Measurements from ENCODE around the gene NUCB2. TPM values are rescaled to one million over a fixed set of nuclear protein-coding genes. Genes with fewer than 3 reads are reported as not detected.

Gene NUCB2
- total and polyA plus RNA-seq, 2 of the 8 experiments (the other 6 are each of a cell fraction or from before 2014, with no cell fraction given), result 9.0 to 34.2 TPM

DNA sequence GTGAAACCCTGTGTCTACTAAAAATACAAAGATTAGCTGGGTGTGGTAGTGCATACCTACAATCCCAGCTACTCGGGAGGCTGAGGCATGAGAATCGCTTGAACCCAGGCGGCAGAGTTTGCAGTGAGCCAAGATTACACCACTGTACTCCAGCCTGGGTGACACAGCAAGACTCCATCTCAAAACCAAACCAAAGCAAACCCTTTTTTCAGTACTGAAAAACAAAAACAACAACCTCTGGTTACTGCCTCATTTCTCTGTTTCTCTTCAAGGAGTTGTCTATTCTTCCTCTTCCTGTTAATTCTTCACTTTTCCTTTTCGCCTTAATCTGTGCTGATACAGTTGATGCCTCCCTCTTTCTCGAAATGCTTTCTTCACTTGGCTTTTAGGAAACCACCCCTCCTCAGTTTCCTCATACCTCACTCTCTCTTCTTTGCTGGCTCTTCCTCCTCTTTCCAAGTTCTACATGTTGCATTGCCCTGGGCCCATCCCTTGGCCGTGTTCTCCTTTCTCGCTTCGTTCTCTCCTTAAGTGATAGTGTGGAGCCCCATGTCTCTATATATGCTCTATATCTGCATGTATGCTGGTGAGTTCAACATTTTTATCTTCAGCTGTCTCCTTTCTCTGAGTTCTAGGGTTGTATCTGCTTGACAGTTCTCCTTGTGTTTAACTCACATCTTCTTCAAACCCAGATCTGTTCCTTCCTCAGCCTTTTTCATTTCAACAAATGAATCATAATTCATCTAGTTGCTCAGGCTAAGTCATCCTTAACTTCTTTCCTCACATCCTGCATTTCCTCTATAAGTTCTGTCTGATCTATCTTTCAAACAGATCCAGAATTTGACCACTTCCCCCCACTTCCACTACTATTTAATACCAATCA is 37.1 kb downstream of the NUCB2 start:
- Histone ChIP-seq H2BK120ac (replicated peaks; ENCODE audit: low read depth, low read length) (no peak overlapping the region), H3K4me3 (ENCODE audit: extremely low read depth in 1 of 4, insufficient read depth in 2 of 4, low read depth in 3 of 4, low read length in 4 of 4) (no peak overlapping the region), H2AK5ac (ENCODE audit: low read depth, low read length) (no peak overlapping the region), H3K27me3 (replicated peaks in 1 of 4; ENCODE audit: control insufficient read depth in 3 of 4, extremely low read depth in 1 of 4, insufficient read depth in 3 of 4, low read length in 3 of 4) (no peaks in the 10 kb centered on the region), H3K36me3 (ENCODE audit: control insufficient read depth in 2 of 4, insufficient read depth in 4 of 4, low read length in 3 of 4) (no peaks in the 10 kb centered on the region; a peak in 2 of 8 replicates), H4K20me1 (replicated peaks in 1 of 2; ENCODE audit: control insufficient read depth in 1 of 2, insufficient read depth in 2 of 2, low read length in 2 of 2) (no peaks in the 10 kb centered on the region), H4K91ac (replicated peaks; ENCODE audit: insufficient read length, low read length) (no peak overlapping the region), H3K79me2 (ENCODE audit: control insufficient read depth in 1 of 2, insufficient read depth in 2 of 2, low read length in 2 of 2) (no peaks in the 10 kb centered on the region), H2BK20ac (ENCODE audit: low read length) (no peak overlapping the region), H3K14ac (ENCODE audit: insufficient read length) (no peak overlapping the region), H3K4me2 (ENCODE audit: insufficient read depth in 1 of 2, low read depth in 2 of 2, low read length in 2 of 2) (no peak overlapping the region), H3K79me1 (ENCODE audit: low read depth, low read length) (no peaks in the 10 kb centered on the region), H2BK12ac (ENCODE audit: low read depth, low read length) (no peak overlapping the region), H4K8ac (ENCODE audit: extremely low read depth, insufficient read depth, low read length) (no peak overlapping the region), H3K56ac (replicated peaks; ENCODE audit: insufficient read length, low read depth, low read length) (no peak overlapping the region), H3K23ac (ENCODE audit: insufficient read length) (no peak overlapping the region), H3K9me3 (ENCODE audit: insufficient read depth in 2 of 2, low read depth in 1 of 2, low read length in 1 of 2) (no peaks in the 10 kb centered on the region), H3K18ac (ENCODE audit: extremely low read depth, low read length) (no peak overlapping the region), H2BK15ac (ENCODE audit: low read length) (no peak overlapping the region), H3K4me1 (replicated peaks in 1 of 4; ENCODE audit: control insufficient read depth in 3 of 4, insufficient read depth in 4 of 4, low read length in 3 of 4) (no peaks in the 10 kb centered on the region), H3K27ac (ENCODE audit: low read depth, low read length) (no peak overlapping the region), H3K23me2 (ENCODE audit: low read depth, low read length) (no peaks in the 10 kb centered on the region), H2AFZ (ENCODE audit: low read length) (no peak overlapping the region), H3K9ac (replicated peaks in 1 of 4; ENCODE audit: extremely low read depth in 1 of 4, low read depth in 3 of 4, low read length in 3 of 4) (no peak overlapping the region), H3K4ac (replicated peaks; ENCODE audit: insufficient read length, low read depth, low read length) (no peak overlapping the region), H4K5ac (ENCODE audit: insufficient read length, low read depth, low read length) (no peak overlapping the region), H2BK5ac (ENCODE audit: low read depth, low read length) (no peak overlapping the region)
- WGBS, 2 experiments (ENCODE audit: extremely low coverage in 1 of 2, insufficient coverage in 1 of 2, insufficient read length in 1 of 2, insufficient replicate concordance in 2 of 2, low coverage in 1 of 2, low lambda C conversion rate in 2 of 2, missing lambda C conversion rate in 1 of 2), result 89% methylated on average over 8 of the region's 8 CpGs; no CpG with 5 or more reads in 1 of the 2 experiments
- TF ChIP-seq SP4 (IDR thresholded peaks at IDR 0.05; ENCODE audit: low read length) (no peak), HDAC6 (IDR thresholded peaks at IDR 0.05; ENCODE audit: low read depth, low read length) (no peak), SIN3A (conservative IDR thresholded peaks at IDR 0.05 in 1 of 2, IDR thresholded peaks at IDR 0.05 in 1 of 2; ENCODE audit: low read depth in 1 of 2, low read length in 2 of 2) (no peak), CTBP2 (IDR thresholded peaks at IDR 0.05; ENCODE audit: borderline replicate concordance, insufficient read depth, insufficient read length, low read length) (no peak), RAD21 (IDR thresholded peaks at IDR 0.05 in 1 of 2, conservative IDR thresholded peaks at IDR 0.05 in 1 of 2; ENCODE audit: low read depth in 2 of 2, low read length in 2 of 2) (no peak), TEAD4 (IDR thresholded peaks at IDR 0.05; ENCODE audit: low read depth, low read length) (no peak), POLR2A (IDR thresholded peaks at IDR 0.05; ENCODE audit: control extremely low read depth in 1 of 2, low read depth in 2 of 2, low read length in 2 of 2) (no peak), SP1 (IDR thresholded peaks at IDR 0.05; ENCODE audit: low read depth, low read length) (no peak), CBX8 (IDR thresholded peaks at IDR 0.05; ENCODE audit: borderline replicate concordance, low read depth, low read length) (no peak), TCF12 (IDR thresholded peaks at IDR 0.05; ENCODE audit: low read depth, low read length) (no peak), PHF8 (conservative IDR thresholded peaks at IDR 0.05; ENCODE audit: low read depth, low read length) (no peak), TAF7 (optimal IDR thresholded peaks at IDR 0.05; ENCODE audit: borderline replicate concordance, low read depth, low read length) (no peak)
- TF ChIP-seq, protein P1, sequence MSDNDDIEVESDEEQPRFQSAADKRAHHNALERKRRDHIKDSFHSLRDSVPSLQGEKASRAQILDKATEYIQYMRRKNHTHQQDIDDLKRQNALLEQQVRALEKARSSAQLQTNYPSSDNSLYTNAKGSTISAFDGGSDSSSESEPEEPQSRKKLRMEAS (IDR thresholded peaks at IDR 0.05), result no peak
- FAIRE-seq (no peak), DNase-seq (ENCODE audit: low read depth in 1 of 2, low spot score in 2 of 2) (no peak)
- POLR2A ChIA-PET (ENCODE audit: partially characterized antibody), result no interaction called here
- CTCF ChIA-PET (ENCODE audit: partially characterized antibody), result no interaction called here

Measured in H1 (cell line).